Keratinocyte (primary cell): ENCODE results near the gene HK1.

Source experiments
- CTCF ChIP-seq, 3 experiments: IDR thresholded peaks in 1 of 3; conservative IDR thresholded peaks in 1 of 3; optimal IDR thresholded peaks in 1 of 3; 2 replicates in 2 of 3; 3 replicates in 1 of 3; pipeline versions ENCODE3 to v1.5.1; 2011; ENCODE audit warnings: low read length in 3 of 3, mild to moderate bottlenecking in 3 of 3, moderate library complexity in 2 of 3, control low read depth in 1 of 3, inconsistent platforms in 1 of 3; ENCODE audit not compliant: insufficient read depth in 2 of 3; ENCODE audit errors: extremely low read depth in 1 of 3
- EZH2 ChIP-seq: IDR thresholded peaks from one replicate; pipeline ENCODE4 v1.6.1; 2012; ENCODE audit warnings: inconsistent platforms, mild to moderate bottlenecking, low read length, moderate library complexity

DNA sequence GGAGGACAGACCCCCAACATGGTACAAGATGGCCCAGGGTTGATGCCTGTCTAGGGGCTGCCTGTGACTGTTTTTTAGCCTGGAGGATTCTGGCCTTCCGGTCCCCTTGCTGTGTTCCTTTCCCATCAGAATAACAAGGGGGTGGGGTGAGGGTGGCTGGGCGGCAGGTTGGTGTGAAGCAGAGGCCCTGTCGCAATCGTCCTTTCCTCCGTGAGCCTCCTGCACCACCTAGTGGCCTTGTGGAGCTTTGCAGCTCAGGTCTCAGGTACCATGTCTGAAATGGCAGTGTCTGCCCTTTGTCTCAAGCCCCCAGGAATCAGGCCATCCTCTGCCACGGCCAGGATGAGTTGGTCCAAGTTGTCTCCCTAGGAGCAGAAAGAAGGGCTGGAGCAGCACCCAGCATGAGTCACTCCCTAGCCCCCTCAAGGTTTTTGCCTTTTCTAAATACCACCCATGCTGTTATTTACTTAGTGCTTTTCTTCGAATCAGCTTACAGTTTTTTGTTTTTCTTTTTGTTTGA is 114.2 kb downstream of the HK1 start:
- TF ChIP-seq CTCF (optimal IDR thresholded peaks at IDR 0.05 in 1 of 3, IDR thresholded peaks at IDR 0.05 in 1 of 3, conservative IDR thresholded peaks at IDR 0.05 in 1 of 3; ENCODE audit: extremely low read depth in 1 of 3, insufficient read depth in 2 of 3, low read length in 3 of 3) (peak; percentile 96 to 99 (median 98)), EZH2 (no peak)
